ENCODE results near the gene GULP1.
"Not testable (repeated sequence)": the region's sequence is repeated elsewhere in the genome, so short reads cannot be mapped to it uniquely, and the experiment has no call there.

The GULP1 gene, protein sequence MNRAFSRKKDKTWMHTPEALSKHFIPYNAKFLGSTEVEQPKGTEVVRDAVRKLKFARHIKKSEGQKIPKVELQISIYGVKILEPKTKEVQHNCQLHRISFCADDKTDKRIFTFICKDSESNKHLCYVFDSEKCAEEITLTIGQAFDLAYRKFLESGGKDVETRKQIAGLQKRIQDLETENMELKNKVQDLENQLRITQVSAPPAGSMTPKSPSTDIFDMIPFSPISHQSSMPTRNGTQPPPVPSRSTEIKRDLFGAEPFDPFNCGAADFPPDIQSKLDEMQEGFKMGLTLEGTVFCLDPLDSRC

DNA sequence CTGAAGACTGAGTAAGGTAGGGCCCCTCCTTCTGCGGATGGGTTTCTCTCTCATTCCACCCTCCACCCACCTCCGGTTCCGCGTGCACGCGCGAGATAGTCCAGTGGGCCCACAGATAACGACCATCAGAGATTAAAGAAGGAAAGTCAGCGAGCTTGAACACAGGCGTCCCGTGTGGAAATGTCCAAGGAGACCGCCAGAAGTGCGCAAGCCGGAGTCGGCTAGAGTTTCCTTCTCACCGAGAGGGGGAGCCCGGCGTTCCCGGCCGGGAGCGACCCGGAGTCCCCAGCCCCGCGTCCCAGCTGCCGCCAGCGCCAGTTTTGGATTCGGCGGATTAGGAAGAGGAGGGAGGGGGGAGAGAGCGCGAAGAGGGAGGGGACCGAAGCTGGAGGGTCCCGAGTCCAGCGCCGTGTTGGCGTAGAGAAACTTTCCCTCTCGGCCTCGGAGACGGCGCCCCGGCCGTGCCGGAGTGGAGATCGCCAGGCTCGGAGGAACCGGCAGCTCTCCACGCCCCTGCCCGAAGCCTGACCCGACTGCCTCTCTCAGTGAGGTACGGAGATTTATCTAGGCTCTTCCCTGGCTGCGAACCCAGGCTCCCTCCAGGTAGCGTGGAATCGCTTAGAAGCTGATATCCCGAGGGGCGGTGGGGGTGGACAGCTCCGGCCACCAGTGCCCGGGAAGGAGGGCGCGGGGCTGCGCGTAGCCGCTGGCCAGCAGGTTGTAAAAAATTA is at the start of gene GULP1:
GULP1 (plus strand) TSS at position 258 of the 731 bp plus-strand sequence. CDS start 185,829 bp downstream, outside the sequence.
- DNase-seq = no peak

DNA sequence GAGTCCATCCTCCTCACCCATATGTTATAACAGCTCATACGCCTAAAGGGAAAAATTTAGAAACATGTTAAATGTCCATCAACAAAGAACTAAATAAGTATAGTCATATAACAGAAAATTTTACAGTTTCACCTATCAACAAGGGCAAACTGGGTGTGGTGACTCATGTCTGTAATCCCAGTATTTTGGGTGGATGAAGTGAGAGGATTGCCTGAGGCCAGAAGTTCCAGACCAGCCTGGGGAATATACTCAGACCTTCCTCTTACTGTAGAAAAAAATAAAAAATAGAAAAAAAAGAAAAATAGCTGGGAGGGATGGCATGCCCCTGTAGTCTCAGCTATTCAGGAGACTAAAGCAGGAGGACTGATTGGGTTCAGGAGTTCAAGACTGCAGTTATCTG is 48.3 kb upstream of the GULP1 start:
- no peak for DNase-seq

DNA sequence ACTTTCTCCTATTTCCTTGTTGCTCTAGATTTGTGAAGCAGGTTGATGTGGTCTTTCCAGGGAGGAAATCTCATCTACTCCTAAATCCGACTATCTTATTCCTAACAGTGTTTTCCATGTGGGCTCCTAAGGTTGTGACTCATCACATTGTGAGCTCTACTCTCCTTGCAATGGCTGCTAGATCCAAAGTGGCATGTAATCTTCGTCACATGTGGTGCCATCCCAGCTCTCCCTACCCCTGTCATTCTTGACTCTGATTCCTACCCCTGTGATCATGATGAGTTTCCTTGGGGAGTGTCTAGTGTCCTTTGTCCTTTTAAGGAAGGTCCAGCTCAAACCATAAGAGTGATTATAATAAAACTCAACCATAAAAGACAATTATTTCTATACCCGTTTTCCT is 47.3 kb upstream of the GULP1 start:
- DNase-seq = no peak

DNA sequence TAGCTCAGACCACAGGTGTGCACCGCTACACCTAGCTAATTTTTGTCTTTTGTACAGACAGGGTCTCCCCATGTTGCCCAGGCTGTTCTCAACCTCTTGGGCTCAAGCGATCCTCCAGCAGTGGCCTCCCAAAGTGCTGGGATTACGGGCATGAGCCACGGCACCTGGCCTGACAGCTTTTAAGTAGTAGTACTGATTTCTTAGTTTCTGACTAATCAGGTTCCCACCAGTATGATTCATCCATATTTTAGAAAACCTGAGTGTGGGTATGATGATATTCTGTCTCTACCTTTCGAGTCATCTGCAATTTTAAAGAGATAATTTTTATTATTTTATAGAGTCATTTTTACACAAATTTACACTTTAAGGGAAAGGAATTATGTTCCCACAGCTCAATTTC is 46.4 kb upstream of the GULP1 start:
- DNase-seq = no peak

DNA sequence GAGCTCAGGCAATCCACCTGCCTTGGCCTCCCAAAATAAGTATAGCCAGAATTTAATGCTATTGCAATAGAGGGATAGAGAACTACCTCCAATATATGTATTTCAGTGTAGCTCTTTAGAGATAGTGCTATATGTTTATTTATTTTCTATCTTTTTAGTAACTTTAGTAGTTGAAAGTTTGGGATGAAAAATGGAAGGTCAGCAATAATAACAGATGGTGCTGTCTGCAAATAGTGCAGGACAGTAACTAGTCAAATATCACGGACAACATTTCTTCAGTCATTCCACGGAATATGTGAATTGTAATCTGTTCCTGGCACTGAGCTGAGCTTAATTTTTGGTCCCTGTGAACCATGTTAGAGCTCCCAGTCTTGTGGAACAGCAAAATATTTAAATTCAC is 43.2 kb upstream of the GULP1 start:
- no peak for DNase-seq

DNA sequence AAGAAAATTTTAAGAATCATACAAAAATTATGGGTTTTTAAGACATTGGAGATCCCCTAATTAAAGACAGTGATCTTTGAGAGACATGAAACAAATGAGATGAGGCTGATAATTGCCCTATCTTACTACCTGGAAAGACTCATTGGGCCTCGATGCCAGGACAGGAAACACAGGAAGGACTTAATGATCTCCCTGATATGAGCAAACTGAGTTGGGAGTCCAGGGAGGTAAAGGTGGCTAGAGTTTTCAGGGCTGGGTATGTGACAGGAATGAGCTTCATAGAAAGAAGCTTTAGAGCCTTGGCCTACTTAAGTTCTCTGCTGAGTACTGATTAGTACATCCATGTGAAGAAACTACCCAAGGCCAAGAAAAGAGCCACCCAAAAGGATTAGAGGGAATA is 40.6 kb upstream of the GULP1 start:
- no peak for DNase-seq

DNA sequence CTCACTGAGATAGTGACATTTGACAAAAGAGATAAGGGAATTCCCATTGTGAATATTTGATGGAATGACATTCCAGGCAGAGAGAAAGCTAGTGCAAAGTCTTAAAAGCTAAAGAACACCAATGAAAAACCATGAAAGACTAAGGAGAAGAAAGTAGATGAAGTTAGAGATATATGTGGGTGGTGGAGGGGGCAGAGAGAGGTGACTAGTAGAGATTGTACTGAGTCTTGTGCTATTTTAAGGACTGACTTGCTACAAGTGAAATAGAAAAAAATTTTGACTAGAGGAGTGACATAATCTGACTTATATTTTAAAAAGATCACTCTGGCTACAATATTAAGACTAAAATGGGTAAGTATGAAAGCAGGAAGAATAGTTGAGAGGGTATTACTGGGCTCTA is 35.3 kb upstream of the GULP1 start:
- DNase-seq = no peak

DNA sequence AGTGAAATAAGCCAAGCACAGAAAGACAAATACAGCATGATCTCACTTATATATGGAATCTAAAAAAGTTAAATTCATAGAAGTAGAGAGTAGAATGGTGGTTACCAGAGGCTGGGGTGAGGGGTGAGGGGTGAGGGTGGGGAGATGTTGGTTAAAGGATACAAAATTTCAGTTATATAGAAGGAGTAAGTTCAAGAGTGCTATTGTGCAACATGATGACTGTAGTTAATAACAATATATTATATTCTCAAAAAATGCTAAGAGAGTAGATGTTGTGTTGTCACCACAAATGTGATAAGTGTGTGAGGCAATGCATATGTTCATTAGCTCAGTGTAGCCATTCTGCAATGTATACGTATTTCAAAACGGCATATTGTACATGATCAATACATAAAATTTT is 26.4 kb upstream of the GULP1 start:
- DNase-seq = no peak

DNA sequence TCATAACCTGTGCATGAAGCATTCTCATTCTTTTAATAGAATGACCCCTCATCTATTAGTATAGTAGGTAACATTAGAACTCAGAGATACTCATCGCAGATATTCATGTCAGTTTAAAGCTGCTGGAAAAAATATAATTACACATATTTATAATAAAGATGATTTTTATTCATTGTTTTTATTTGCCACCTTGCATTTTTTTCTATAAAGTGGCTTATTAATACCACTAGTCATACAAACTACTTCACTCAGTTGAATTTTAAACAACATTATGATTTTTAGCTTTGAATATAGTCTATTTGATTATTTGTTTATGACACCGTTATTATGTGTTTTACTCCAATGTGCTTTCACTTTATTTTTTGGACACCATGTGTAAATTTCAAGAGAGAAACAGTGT is 23.9 kb upstream of the GULP1 start:
- no peak for DNase-seq

DNA sequence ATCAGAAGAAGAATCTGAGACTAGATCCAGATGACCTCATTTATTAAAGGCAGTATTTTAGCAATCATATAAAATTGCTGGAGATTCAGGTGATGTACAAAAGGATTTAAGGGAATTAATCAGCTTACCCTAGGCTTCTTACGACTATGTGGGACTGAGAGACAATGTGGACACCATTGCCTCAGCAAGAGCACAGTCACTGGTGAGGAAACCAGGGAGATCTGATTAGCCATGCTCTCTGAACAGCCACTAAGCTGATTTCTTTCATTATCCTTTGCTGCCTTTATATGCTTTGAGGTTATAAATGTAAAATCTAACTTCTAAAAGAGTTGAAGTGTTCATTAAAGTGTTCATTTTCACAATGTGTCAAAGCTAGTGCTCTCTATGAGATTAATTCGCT is 22.7 kb upstream of the GULP1 start:
- no peak for DNase-seq

DNA sequence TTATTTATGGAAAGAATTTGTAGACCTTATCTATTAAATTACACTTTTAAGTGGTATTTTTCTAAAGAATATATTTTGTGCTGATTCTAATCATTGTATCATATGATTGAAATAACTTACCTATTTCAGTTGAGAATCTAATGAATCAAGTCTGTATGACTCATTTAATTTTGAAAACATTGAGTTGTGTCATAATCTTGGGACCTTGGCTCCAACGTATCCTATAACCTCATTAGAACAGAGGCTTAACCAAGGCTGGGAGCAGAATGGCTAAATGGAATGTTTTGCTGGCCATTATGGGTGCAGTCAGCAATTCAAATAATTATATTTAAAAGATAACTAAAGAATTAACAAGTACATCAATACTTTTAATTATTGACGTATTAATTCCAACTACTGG is 19.6 kb upstream of the GULP1 start:
- DNase-seq = no peak

DNA sequence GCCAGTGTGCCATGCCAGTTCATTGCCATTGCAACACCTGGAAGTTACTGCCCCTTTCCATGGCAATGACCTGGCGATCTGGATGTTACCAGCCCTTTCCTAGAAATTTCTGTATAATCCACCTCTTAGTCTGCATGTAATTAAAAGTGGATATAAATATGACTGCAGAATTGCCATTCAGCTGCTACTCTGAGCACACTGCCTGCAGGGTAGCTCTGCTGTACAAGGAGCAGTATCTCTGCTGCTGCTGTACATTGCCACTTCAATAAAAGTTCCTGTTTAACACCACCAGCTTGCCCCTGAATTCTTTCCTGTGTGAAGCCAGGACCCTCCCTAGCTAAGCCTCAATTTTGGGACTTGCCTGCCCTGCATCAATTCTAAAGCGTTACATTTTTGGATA is 17.4 kb upstream of the GULP1 start:
- no peak for DNase-seq

DNA sequence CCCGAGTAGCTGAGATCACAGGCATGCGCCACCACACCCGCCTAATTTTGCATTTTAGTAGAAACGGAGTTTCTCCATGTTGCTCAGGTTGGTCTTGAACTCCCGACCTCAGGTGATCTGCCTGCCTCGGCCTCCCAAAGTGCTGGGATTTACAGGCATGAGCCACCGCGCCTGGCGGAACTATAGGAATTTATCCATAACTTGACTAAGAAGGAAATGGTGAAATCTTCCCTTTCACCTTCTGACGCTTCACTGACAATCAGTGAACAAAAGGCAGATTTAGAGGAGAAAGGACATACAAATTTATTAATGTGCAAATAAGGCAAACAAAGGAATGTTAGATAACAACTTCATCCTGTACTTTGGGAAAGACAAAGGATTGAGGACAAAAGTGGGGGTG is 15.4 kb upstream of the GULP1 start:
- no peak for DNase-seq

DNA sequence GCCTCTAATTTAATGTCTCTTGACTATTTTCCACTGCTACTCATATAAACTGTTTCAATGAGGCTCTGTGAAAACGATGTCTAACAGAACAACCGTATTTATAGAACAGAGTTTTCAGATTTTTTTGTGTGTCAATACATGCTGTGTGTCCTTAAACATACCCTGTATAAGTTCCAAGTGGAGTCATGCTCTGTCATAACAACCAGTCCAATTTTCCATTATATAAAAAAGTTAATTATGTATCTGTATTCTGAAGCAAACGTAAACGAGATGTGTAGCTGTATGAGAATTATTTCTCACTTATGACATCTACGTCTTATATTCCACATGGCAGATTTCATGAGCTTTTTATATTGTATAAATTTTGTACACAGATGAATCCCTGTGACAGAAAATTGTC is 13.9 kb upstream of the GULP1 start:
- no peak for DNase-seq

DNA sequence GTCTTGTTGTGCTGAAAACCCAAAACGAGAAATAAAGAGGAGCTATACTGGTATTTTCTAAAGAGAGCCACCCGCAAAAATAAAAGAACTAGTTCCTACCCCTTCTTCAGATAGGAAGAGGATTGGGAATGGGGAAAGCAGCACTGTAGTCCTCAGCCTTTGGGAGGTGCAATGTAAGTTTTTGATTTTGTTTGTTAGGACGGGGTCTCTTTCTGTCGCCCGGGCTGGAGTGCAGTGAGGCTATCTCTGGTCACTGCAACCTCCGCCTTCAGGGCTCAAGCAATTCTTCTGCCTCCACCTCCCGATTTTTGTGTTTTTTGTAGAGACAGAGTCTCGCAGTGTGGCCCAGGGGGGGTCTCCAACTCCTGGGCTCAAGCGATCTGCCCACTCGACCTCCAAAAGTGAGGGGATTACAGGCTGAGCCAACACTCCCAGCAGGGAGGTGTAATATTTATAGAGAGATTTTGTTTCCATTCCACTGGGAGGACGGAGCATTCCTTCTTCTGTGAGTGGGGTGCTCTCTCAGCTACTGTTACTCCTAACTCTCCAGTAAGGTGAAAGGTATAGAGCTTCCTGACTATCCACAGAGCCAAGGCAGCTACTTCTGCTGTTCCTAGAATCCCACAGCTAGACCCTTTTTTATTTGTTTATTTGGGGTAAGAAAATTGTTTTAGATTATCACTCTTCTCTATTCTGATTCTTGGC is 13.1 kb upstream of the GULP1 start:
- DNase-seq = no peak

DNA sequence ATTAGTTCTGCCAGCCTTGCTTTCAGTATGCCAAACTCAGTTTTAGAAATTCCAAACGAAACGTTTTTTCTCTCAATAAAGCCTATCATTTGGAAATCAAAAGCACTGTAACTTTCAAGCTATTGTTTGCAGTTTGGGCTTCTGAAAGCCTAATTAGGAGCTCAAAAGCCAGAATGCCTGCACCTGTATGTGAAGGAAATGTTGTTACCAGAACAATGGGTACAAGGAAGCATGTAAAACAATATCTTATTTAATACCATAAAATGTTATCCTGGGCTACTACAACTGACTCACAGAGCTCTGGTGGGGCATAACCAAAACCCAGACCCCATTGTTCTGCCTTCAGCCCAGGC is 12.6 kb upstream of the GULP1 start:
- DNase-seq = no peak

DNA sequence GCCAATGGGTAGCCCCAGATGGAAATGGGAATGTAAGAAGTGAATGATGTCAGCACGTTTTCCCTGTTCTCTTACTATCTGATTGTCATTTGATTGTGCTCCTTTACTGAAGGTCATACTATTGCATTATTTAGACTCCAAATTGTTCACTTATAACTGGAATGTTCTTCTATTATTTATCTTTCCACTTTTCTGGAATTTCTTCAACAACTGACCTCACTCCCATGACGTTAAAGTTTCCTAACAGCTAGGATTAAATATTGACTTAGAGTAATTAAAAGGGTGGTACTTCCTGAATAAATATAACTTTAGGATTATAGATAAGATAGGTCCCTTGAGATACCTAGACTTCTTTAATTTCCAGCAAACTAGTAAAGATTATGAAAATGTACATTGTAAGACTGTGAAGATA is 10.9 kb upstream of the GULP1 start:
- no peak for DNase-seq

DNA sequence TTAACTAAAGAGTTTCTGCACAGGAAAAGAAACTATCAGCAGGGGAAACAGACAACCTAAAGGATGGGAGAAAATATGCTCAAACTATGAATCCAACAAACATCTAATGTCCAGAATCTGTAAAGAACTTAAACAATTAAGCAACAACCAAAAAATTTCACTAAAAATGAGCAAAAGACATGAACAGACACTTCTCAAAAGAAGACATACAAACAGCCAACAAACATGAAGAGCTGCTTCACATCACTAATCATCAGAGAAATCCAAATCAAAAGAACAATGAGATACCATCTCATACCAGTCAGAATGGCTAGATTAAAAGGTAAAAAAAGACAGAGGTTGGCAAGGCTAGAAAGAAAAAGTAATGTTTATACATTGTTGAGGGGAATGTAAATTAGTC is 8.8 kb upstream of the GULP1 start:
- DNase-seq = no peak

DNA sequence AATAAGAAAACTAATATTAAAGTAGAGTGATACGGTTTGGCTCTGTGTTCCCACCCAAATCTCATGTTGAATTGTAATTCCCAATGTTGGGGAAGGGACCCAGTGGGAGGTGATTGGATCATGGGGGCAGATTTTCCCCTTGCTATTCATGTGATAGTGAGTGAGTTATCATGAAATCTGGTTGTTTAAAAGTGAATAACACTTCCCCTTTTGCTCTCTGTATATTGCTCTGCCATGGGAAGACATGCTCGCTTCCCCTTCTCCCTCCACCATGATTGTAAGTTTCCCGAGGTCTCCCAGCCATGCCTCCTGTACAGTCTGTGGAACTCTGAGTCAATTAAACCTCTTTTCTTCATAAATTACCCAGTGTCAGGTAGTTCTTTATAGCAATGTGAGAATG is 7.4 kb upstream of the GULP1 start:
- not testable (repeated sequence) for DNase-seq

DNA sequence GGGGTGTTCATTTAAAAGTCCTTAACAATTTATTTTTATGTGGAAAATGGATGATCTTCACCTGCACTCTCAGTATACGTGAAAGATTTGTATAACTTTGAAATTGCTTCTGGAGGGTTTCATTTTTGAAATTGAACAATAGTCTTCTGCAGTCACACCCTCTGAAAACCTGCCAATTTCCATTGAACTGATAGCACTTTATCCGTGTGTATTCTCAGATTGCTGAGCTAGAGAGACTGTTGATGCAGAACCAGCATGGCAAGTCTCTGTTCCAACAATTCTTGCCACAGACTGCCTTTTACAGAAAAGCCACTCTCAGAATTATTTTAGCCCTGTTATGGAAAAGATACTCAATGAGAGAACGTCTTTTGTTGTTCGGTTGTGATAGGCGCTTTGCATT is 6.6 kb upstream of the GULP1 start:
- no peak for DNase-seq

DNA sequence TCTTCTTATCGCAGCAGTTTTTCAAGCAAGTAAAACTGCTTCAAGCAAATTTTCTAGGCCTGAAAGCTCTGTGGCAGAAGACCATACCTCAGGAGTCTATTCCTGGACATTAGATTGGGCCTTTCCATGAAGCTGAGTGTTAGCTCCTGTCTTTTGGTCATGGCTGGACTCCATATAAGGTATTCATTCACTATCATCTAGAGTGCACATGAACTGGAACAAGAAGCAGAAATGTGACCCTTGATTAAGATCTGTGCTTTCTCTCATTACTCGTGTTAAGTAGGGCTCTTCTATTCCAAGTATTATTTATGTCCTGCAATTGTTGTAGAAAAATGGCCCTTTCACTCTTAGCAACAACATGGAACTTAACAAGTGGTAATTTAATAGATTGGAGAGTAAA is 5.9 kb upstream of the GULP1 start:
- no peak for DNase-seq

DNA sequence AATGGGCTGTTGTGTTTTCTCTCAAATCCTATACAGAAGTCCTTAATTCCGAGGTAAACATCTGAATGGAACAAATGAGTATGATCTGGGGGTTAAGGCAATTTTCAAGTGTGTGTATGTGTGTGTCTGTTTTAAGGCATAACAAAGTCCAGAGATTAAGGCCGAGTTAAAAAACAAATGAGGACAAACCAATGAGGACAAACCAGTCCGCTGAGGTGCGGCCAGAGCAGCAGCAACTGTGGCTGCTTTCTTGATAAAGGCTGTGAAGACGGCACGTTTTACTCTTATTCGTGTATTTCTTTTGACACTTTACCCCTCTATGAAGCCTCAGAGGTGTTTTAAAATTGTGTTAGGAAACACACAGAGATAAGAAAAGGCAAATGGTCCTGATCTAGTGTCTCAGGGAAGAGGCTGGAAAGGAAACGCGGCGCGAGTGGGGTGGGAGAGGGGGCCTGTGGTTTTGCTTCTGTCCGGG is 495 bp upstream of the GULP1 start:
- DNase-seq = no peak

DNA sequence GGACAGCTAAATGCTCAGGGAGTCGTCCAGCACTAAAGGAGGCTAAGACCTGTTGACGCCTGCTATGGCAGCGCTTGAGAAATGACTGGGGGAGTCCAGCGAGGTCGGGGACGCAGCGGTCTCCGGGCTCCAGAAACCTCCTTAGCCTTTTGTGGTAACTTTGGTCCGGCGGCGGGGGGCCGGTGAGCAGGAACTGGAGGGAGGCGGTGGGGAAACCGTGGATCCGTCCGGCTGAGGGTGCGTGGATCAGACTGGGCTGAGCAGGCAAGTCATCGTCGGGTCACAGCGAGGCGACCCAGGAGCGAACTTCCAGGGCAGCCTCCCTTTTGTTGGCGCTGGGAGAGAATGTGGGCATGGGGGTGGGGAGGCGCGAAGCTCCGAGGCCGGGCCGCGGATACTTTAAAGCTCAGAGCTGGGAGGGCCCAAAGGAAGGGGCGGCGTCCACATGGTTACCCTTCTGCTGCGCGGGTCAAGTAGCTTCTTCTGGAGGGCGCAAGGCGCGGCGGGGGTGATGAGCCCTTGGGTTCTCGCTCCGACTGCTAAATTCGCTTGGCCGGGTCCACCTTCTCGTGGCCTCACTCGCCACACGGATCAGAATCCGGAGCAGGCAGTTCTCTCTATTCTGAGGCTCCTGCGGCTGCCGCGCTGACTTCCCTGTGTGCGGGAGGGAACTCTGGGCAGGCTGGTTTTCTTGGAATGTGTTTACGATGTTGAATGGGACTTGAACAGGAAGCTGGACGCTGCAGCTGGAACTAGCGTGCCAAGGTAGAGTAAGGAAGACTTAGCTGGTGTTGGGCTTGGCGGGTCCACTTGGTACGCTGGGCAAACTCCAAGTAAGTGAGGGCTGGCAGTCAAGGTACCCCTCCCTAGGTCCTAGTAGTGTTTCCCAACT is 920 bp downstream of the GULP1 start:
- DNase-seq = no peak

Data from activated CD4-positive, alpha-beta T cell treated with anti-CD3 and anti-CD28 coated beads, Interleukin-2, amount 50 U/mL, for 1 hour (primary cell).